SJSA1 (cell line): ENCODE data around the gene HNRNPA3. TPM values are rescaled to one million over a fixed set of nuclear protein-coding genes. Genes with fewer than 3 reads are reported as not detected.

Experiments
- DNase-seq, 2 experiments: peaks; one replicate each; pipeline ENCODE4 v3.0.0-alpha.2; 2015 to 2020; ENCODE audit warnings: low spot score in 2 of 2, low read depth in 1 of 2
- H3K27ac ChIP-seq: fragments of 250-450 bp; sonication (Bioruptor Pico); 2 replicates; pipeline ENCODE4 v1.5.1; 2020; ENCODE audit warnings: mild to moderate bottlenecking, moderate library complexity
- H3K27me3 ChIP-seq: fragments of 250-450 bp; sonication (Bioruptor Pico); replicated peaks from 2 replicates; pipeline ENCODE4 v1.5.1; 2020; ENCODE audit warnings: mild to moderate bottlenecking, moderate library complexity
- H3K36me3 ChIP-seq: fragments of 250-450 bp; sonication (Bioruptor Pico); 2 replicates; pipeline ENCODE4 v1.5.1; 2020; ENCODE audit warnings: mild to moderate bottlenecking
- H3K4me1 ChIP-seq: fragments of 250-450 bp; sonication (Bioruptor Pico); replicated peaks from 2 replicates; pipeline ENCODE4 v1.6.1; 2021; ENCODE audit warnings: mild to moderate bottlenecking
- H3K4me3 ChIP-seq: fragments of 250-450 bp; sonication (Bioruptor Pico); 2 replicates; pipeline ENCODE4 v1.5.1; 2020; ENCODE audit warnings: mild to moderate bottlenecking
- H3K9me3 ChIP-seq: fragments of 250-450 bp; sonication (Bioruptor Pico); replicated peaks from 2 replicates; pipeline ENCODE4 v1.5.1; 2020; ENCODE audit warnings: mild to moderate bottlenecking
- total RNA-seq: library from RNA; depleted of rRNA; stranded (reverse); fragments of >200 nt; shearing (Covaris generic); gene quantifications from 2 replicates; pipeline ENCODE4 v1.2.3, GENCODE V29; 2014; rRNA removed

HNRNPA3 gene
- 48.1 and 73.1 TPM in 2 replicates for total RNA-seq

DNA sequence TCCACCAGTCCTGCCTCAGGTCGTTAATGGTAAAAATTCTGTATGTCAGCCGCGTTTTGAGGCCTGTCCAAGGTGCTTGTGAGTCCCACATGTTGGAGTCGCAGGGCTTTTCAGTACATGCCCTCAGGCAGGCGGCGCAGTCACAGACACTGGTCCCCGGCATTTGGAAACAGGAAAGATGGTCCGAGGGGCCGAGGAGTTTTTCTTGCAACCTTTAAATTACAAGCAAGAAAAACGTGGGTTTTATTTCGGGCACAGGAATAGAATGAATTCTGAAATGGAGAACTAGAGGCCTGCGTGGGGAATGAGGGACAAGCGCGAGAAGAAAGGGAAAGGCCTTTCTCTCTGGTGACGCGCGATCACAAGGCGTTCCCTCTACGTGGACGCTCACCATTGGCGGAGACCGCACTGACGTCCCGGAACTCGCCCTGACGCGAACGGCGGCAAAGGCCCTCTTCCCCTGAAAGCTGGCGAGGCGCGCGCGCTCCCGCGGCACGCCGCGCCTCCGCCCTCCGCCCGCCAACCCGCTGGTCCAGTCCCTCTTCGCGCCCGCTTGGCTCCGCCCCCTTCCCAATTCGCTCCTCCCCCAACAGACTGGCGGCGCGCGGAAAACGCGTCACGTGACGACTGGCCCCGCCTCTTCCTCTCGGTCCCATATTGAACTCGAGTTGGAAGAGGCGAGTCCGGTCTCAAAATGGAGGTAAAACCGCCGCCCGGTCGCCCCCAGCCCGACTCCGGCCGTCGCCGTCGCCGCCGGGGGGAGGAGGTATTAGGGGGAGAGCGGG is at the start of gene HNRNPA3:
Gene HNRNPA3, plus strand, starts transcription at position 689 of the 785 bp plus-strand sequence. Its CDS starts 6 bp downstream, at position 695.
- peak; percentile 99 to 100 for DNase-seq
- H3K36me3 ChIP-seq: peaks cover 46% of the 10 kb centered on the region
- no peaks in the 10 kb centered on the region for H3K27me3 ChIP-seq
- H3K4me1 ChIP-seq: peaks cover 33% of the 10 kb centered on the region
- H3K9me3 ChIP-seq: no peaks in the 10 kb centered on the region
- peak within 1 kb of the TSS; percentile 83 for H3K4me3 ChIP-seq
- peak within 1 kb of the TSS; percentile 99 for H3K27ac ChIP-seq

DNA sequence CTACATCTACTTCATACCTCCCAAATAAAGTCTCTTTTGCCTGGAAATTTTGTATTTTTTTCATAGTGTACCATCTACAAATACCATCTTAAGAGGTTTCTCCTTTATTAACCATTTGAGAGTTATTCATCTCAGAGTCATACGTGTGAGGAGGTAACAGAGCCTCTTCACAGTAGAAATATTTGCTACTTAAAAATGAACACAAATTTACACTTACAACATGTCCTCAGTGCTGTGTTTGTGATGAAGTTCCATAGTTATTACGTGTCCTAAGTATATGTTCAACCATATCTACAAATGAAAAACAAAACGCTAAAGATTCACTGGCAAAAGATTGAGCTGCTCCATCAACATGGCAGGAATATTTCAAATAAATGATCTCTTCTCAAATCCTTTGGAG is 48.5 kb upstream of the HNRNPA3 start:
- Histone ChIP-seq H3K9me3 (no peaks in the 10 kb centered on the region), H3K36me3 (no peaks in the 10 kb centered on the region), H3K4me1 (peaks cover 54% of the 10 kb centered on the region), H3K27me3 (no peaks in the 10 kb centered on the region), H3K4me3 (peak overlapping the region; percentile 18; the same call in 1 of the 2 replicates), H3K27ac (0 out of 2 replicates have a peak overlapping the region, but pooled peaks have one; percentile 15)
- no peak for DNase-seq

DNA sequence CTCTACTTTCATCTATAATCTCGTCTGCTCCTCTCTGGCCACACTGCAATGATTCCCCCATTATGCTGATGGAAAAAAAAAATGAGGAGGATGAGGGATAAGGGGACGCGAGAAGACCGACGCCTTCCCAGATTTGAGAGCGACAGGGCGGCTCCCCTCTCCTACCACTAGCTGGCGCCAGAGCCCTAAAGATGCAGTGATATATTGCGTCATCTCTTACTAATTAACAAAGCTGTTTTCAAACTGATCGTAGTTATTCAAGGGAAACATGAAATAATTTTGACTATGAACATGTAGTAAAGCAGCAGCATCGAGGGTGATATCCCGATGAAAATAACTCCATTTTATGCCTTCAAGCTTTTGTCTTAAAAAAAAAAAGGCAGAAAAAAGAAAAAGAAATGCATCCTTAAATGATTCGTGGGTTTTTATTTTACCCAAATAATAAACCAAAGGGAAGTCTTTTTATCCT is 48.0 kb upstream of the HNRNPA3 start:
- DNase-seq: peak; percentile 80 to 88
- Histone ChIP-seq H3K36me3 (no peaks in the 10 kb centered on the region), H3K27ac (peak overlapping the region; percentile 84), H3K4me3 (peak overlapping the region; percentile 18; the same call in 1 of the 2 replicates), H3K9me3 (no peaks in the 10 kb centered on the region), H3K4me1 (peaks cover 57% of the 10 kb centered on the region), H3K27me3 (no peaks in the 10 kb centered on the region)

- DNase-seq: peak in 1 of 2 experiments; percentile 72
Measured at GRCh38 chr2:177165061-177165583, 47.5 kb upstream of the HNRNPA3 start.

DNA sequence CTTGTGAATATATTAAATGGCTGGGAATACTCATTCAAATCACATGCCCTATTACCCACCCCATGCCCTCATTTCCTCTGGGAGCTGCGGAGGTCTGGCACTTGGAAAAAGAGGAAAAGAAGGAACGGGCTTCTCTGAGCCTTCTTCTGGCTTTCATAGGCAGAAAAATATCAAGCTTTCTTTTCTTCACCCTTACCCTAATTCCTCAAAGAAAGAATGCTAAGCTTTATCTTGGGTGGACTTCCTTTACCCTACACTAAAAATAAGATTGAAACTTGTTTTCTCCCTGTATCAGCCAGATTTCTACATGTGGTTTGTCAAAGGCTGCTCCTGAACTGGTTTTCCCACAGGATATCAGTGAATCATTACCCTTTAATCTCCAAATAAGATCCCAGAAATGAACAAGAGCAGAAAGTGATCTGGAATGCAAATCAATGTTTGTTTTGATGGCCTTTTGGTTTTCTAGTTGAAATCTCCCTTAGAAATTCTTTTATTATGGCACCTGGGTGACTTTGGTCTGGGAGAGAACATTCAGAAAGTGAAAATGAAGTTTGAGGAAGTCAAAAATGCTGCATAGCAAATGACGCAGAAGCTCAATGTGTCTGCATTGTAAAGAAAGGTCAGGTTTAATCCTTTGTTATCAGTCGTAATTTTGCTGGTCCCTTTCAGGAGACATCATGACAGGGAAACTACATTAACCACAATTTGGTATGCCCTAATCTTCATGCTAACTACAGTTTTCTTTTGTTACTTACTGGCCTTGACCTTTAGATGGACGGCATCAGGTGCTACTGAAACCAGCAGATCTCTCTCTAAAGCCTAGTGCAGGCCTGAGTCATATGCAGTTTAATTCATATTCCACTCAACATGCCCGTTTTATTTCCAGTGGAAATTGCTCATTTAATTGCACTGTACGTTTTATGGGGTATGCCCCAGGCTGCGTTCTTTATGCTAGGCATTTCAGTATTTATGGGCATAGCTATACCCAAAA is 46.6 kb upstream of the HNRNPA3 start:
- Histone ChIP-seq H3K4me1 (peaks cover 65% of the 10 kb centered on the region), H3K9me3 (no peaks in the 10 kb centered on the region), H3K36me3 (no peaks in the 10 kb centered on the region), H3K27ac (peak overlapping the region; percentile 84), H3K27me3 (no peaks in the 10 kb centered on the region), H3K4me3 (0 out of 2 replicates have a peak overlapping the region, but pooled peaks have one; percentile 1)
- peak in 1 of 2 experiments; percentile 75 for DNase-seq

More at GRCh38 chr2:177165061-177165583, 47.5 kb upstream of the HNRNPA3 start:
- H3K4me3 ChIP-seq: peak overlapping the region; percentile 6
- H3K36me3 ChIP-seq: no peaks in the 10 kb centered on the region
- peaks cover 62% of the 10 kb centered on the region for H3K4me1 ChIP-seq
- H3K27ac ChIP-seq: peak overlapping the region; percentile 84
- no peaks in the 10 kb centered on the region for H3K27me3 ChIP-seq
- no peaks in the 10 kb centered on the region for H3K9me3 ChIP-seq

DNA sequence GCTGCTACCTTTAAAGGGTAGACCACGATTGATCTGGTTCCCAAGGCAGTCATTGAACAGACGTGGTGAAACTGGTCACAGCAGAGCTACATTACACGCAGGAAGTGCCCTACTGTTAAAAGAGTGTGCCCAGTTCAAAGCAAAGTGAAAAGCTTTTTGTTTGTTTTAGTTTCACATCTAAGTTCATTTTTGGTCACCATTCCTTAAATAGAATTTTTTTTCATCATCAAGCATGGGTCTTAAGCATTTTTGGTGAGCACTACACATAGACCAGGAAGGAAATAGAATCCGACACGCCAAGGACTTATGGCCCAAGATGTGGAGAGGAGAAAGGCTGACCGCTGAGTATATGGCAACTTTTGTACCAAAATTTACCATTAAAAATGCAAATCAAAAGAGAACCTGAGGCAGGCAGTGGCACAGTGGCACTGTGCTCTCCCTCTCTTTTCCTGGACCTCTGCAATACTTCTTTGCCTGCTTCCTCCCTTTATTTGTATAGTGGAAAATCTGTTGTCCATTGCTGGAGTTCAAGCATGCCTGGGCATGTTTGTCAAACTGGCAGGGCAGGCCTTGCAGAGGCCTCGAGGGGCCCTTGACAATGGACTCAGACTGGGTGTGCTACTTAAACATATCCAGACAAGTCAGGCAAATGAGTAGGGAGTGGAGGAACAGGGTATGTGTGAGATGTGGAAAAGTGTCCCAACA is 42.6 kb upstream of the HNRNPA3 start:
- H3K27ac ChIP-seq: peak overlapping the region; percentile 1; the same call in 1 of the 2 replicates
- peak in 1 of 2 experiments; percentile 41 for DNase-seq

GRCh38 chr2:177171418-177171865 is 41.2 kb upstream of the HNRNPA3 start:
- H3K36me3 ChIP-seq: no peaks in the 10 kb centered on the region

More for the DNA sequence above, 42.6 kb upstream of the HNRNPA3 start:
- H3K4me1 ChIP-seq: peaks cover 67% of the 10 kb centered on the region
- H3K9me3 ChIP-seq: no peaks in the 10 kb centered on the region
- H3K27me3 ChIP-seq: no peaks in the 10 kb centered on the region
- H3K36me3 ChIP-seq: no peaks in the 10 kb centered on the region
- H3K4me3 ChIP-seq: no peak overlapping the region

GRCh38 chr2:177172034-177172880 is 40.3 kb upstream of the HNRNPA3 start:
- H3K4me3 ChIP-seq: no peak overlapping the region
- peaks cover 53% of the 10 kb centered on the region for H3K4me1 ChIP-seq
- no peaks in the 10 kb centered on the region for H3K36me3 ChIP-seq
- H3K27ac ChIP-seq: peak overlapping the region; percentile 47
- H3K27me3 ChIP-seq: no peaks in the 10 kb centered on the region
- H3K9me3 ChIP-seq: no peaks in the 10 kb centered on the region
- peak; percentile 77 to 83 for DNase-seq

More at GRCh38 chr2:177171418-177171865, 41.2 kb upstream of the HNRNPA3 start:
- H3K27me3 ChIP-seq: no peaks in the 10 kb centered on the region
- H3K27ac ChIP-seq: peak overlapping the region; percentile 47; the same call in 1 of the 2 replicates
- H3K4me3 ChIP-seq: no peak overlapping the region
- no peak for DNase-seq
- H3K9me3 ChIP-seq: no peaks in the 10 kb centered on the region
- H3K4me1 ChIP-seq: peaks cover 60% of the 10 kb centered on the region

- Histone ChIP-seq H3K27me3 (no peaks in the 10 kb centered on the region), H3K27ac (no peak overlapping the region), H3K9me3 (no peaks in the 10 kb centered on the region), H3K36me3 (no peaks in the 10 kb centered on the region), H3K4me3 (no peak overlapping the region), H3K4me1 (peaks cover 33% of the 10 kb centered on the region)
- DNase-seq: no peak
Measured at GRCh38 chr2:177174486-177174885, 38.1 kb upstream of the HNRNPA3 start.

DNA sequence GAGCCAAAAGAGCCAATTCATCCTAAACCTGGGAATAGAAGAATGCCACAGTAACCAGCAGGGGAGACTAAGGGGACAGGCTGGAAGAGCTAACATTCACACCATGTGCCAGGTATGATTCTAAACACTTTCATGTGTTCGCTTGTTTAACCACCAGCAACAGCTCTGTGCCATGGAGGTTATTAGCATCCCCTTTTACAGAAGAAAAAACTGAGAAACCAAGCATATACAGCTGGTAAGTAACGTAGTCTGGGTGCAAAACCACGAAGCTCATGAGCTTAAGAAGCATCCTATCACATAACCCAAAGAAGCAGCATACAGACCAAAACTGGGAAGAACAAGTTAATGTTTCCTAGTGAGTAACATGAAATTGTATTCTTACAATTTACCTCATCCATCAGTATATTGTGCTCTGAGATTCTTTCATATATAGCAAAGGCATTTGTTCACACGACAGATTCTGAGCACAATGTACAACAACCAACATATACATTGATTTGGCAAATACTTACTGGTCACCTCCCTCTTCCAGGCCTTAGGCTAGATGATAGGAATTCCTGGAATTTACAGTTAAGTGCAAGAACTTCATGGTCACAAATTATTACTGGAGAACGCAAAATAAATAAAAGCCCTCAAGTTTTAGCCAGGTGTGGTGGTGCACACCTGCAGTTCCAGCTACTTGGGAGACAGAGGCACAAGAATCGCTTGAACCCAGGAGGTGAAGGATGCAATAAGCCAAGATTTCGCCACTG is 36.5 kb upstream of the HNRNPA3 start:
- H3K27me3 ChIP-seq: no peaks in the 10 kb centered on the region
- H3K36me3 ChIP-seq: no peaks in the 10 kb centered on the region
- DNase-seq: no peak
- H3K27ac ChIP-seq: no peak overlapping the region
- peaks cover 24% of the 10 kb centered on the region for H3K4me1 ChIP-seq
- no peak overlapping the region for H3K4me3 ChIP-seq
- H3K9me3 ChIP-seq: no peaks in the 10 kb centered on the region

- no peak for DNase-seq
Measured at GRCh38 chr2:177178797-177179196, 33.8 kb upstream of the HNRNPA3 start.

More at GRCh38 chr2:177178797-177179196, 33.8 kb upstream of the HNRNPA3 start:
- Histone ChIP-seq H3K27ac (no peak overlapping the region), H3K4me1 (peaks cover 8% of the 10 kb centered on the region), H3K9me3 (no peaks in the 10 kb centered on the region), H3K36me3 (no peaks in the 10 kb centered on the region), H3K27me3 (no peaks in the 10 kb centered on the region), H3K4me3 (no peak overlapping the region)
